GM23248 (cell line): ENCODE data around the gene RNF169.

Experiments used
- EZH2 ChIP-seq: fragments of 200-600 bp; sonication (generic); IDR thresholded peaks from 2 replicates; pipeline ENCODE4 v1.6.1; 2018; ENCODE audit warnings: antibody characterized with exemption, mild to moderate bottlenecking; ENCODE audit not compliant: insufficient read depth, poor library complexity, severe bottlenecking
- EZH2phosphoT487 ChIP-seq: fragments of 200-600 bp; sonication (generic); IDR thresholded peaks from 2 replicates; pipeline ENCODE4 v1.6.1; 2018; ENCODE audit warnings: antibody characterized with exemption, moderate library complexity, mild to moderate bottlenecking, low read depth; ENCODE audit not compliant: insufficient read depth

DNA sequence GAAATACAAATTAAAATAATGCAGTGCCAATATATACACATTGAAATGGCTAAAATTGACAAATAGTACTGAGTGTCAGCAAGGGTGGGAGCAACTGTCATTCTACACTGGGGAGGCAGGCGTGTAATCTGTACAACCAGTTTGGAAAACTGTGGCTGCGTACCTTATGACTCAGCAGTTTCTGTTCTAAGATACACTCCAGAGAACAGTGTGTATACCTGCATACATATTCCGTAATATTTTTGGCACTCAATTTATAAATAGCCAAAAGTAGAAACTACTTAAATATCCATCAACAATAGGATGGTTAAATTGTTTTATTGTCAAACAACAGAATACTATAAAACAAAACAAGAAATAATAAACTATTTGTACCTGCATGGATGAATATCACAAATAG lies 57.6 kb downstream of the RNF169 start:
- TF ChIP-seq EZH2 (no peak), EZH2phosphoT487 (no peak)
